ENCODE measurements around the gene KCNJ12. TPM values are rescaled to one million over a fixed set of nuclear protein-coding genes. Genes with fewer than 3 reads are reported as not detected.
"Not testable (repeated sequence)": the region's sequence is repeated elsewhere in the genome, so short reads cannot be mapped to it uniquely, and the experiment has no call there.

The KCNJ12 gene
- total and polyA plus RNA-seq, 2 of the 13 experiments (the other 11 are each of a cell fraction or from before 2014, with no cell fraction given): not detected

DNA sequence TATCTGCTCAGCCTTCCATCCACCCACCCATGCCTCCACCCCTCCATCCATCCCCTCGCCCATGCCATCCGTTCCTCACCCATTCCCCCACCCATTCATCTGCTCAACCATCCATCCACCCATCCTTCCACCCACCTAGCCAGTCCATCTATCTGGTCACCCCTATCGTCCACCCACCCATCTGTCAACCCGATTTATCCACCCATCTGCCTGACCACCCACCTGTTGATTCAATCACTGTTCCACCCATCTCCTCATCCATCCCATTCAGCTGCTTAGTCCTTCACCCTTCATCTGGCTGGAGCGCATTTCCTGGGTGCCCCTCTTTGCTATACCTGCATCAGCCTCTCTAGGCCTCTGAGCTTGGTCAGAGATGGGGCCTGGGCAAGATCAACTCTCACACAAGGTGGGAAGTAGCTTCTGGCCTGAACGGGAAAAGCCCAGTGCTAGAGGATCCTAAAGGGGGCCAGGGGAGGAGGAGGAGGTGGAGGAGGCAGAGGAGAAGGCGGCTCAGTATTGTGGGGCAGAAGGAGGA is 32.7 kb downstream of the KCNJ12 start:
- BruUV-seq (replicated peaks); H3K9ac ChIP-seq (ENCODE audit: insufficient read depth, low read depth, low read length); POLR2A ChIA-PET; H4K20me1 ChIP-seq (ENCODE audit: insufficient read depth, low read length); H3K4me2 ChIP-seq (ENCODE audit: low read depth, low read length); H3K4me1 ChIP-seq (ENCODE audit: insufficient read depth, low read length); H3K4me3 ChIP-seq (replicated peaks in 1 of 3; ENCODE audit: insufficient read depth in 1 of 3, low read depth in 2 of 3, low read length in 3 of 3); in situ Hi-C loops (cut with HindIII; ENCODE audit: extremely low pct_ligation_motif_present, low pct_unique_long_range_greater_than_20kb); FAIRE-seq; H3K79me2 ChIP-seq (ENCODE audit: insufficient read depth, low read length); H2AFZ ChIP-seq (ENCODE audit: low read length); H3K36me3 ChIP-seq (replicated peaks in 1 of 2; ENCODE audit: control insufficient read depth in 1 of 2, insufficient read depth in 2 of 2, low read length in 2 of 2); H3K27ac ChIP-seq (ENCODE audit: extremely low read length, insufficient read depth, low read length); H3K27me3 ChIP-seq (ENCODE audit: control insufficient read depth in 1 of 2, insufficient read depth in 2 of 2, low read length in 2 of 2); CTCF ChIA-PET (ENCODE audit: low intra/inter-chr PET ratio, low total read pairs); DNase-seq (ENCODE audit: low spot score); ATAC-seq; H3K9me3 ChIP-seq (ENCODE audit: low read length); intact Hi-C loops (cut with micrococcal nuclease; ENCODE audit: unreplicated experiment): not testable (repeated sequence)
- WGBS (ENCODE audit: low lambda C conversion rate): 3% methylated on average over 7 of the region's 7 CpGs

DNA sequence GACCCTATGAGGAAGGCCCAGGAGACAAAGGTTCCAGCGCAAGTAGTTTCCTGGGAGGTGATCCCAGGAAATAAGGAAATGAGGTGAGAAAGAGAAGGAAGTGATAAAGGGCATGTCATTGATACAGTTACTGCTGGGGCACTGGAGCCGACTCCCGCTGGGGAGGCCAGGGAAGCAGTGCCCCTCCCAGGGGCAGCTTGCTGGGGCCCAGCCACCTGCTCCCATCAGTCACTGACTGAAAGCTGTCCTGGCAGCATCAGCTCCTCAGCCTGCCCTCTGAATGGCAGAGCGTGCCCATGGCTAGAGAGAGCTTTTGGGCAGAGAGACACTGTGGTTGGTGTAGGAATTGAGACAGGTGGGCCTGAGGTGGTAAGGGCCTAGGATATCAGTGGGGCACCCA is 33.2 kb downstream of the KCNJ12 start:
- 18% methylated on average over 4 of the region's 4 CpGs for whole genome bisulfite sequencing (ENCODE audit: low lambda C conversion rate)
- H3K27me3 ChIP-seq (ENCODE audit: control insufficient read depth in 1 of 2, insufficient read depth in 2 of 2, low read length in 2 of 2); in situ Hi-C loops (cut with HindIII; ENCODE audit: extremely low pct_ligation_motif_present, low pct_unique_long_range_greater_than_20kb); H3K4me1 ChIP-seq (ENCODE audit: insufficient read depth, low read length); H2AFZ ChIP-seq (ENCODE audit: low read length); ATAC-seq; H3K36me3 ChIP-seq (replicated peaks in 1 of 2; ENCODE audit: control insufficient read depth in 1 of 2, insufficient read depth in 2 of 2, low read length in 2 of 2); CTCF ChIA-PET (ENCODE audit: low intra/inter-chr PET ratio, low total read pairs); H3K9me3 ChIP-seq (ENCODE audit: low read length); BruUV-seq (replicated peaks); intact Hi-C loops (cut with micrococcal nuclease; ENCODE audit: unreplicated experiment); POLR2A ChIA-PET; H3K27ac ChIP-seq (ENCODE audit: extremely low read length, insufficient read depth, low read length); H3K4me3 ChIP-seq (replicated peaks in 1 of 3; ENCODE audit: insufficient read depth in 1 of 3, low read depth in 2 of 3, low read length in 3 of 3); H4K20me1 ChIP-seq (ENCODE audit: insufficient read depth, low read length); H3K79me2 ChIP-seq (ENCODE audit: insufficient read depth, low read length); H3K4me2 ChIP-seq (ENCODE audit: low read depth, low read length); FAIRE-seq; H3K9ac ChIP-seq (ENCODE audit: insufficient read depth, low read depth, low read length); DNase-seq (ENCODE audit: low spot score): not testable (repeated sequence)

DNA sequence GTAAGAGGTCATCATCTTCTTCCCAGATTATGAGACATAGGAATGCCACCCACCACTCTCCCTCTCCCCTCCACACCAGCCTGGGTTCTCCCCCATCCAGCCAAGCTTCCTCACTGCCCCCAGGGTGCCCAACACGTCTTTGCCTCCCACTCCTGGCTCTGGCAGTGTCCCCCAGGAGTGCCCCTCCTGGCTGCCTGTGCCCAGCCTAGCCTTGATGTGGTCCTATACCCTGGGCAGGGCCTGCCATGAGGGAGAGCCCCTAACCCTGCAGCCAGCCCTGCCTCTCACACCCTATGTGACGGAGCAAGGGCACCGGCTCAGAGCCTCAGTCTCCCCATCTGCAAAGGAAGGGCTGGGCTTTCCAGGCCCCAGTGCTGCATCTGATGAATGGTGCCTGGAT is 33.8 kb downstream of the KCNJ12 start:
- H3K79me2 ChIP-seq (ENCODE audit: insufficient read depth, low read length); POLR2A ChIA-PET; H3K4me2 ChIP-seq (ENCODE audit: low read depth, low read length); BruUV-seq (replicated peaks); H3K4me1 ChIP-seq (ENCODE audit: insufficient read depth, low read length); CTCF ChIA-PET (ENCODE audit: low intra/inter-chr PET ratio, low total read pairs); intact Hi-C loops (cut with micrococcal nuclease; ENCODE audit: unreplicated experiment); H3K27me3 ChIP-seq (ENCODE audit: control insufficient read depth in 1 of 2, insufficient read depth in 2 of 2, low read length in 2 of 2); H3K27ac ChIP-seq (ENCODE audit: extremely low read length, insufficient read depth, low read length); in situ Hi-C loops (cut with HindIII; ENCODE audit: extremely low pct_ligation_motif_present, low pct_unique_long_range_greater_than_20kb); H2AFZ ChIP-seq (ENCODE audit: low read length); H3K4me3 ChIP-seq (replicated peaks in 1 of 3; ENCODE audit: insufficient read depth in 1 of 3, low read depth in 2 of 3, low read length in 3 of 3); DNase-seq (ENCODE audit: low spot score); ATAC-seq; H3K9me3 ChIP-seq (ENCODE audit: low read length); H3K36me3 ChIP-seq (replicated peaks in 1 of 2; ENCODE audit: control insufficient read depth in 1 of 2, insufficient read depth in 2 of 2, low read length in 2 of 2); H4K20me1 ChIP-seq (ENCODE audit: insufficient read depth, low read length); H3K9ac ChIP-seq (ENCODE audit: insufficient read depth, low read depth, low read length); FAIRE-seq: not testable (repeated sequence)
- WGBS (ENCODE audit: low lambda C conversion rate): 100% methylated on average over 1 of the region's 3 CpGs

DNA sequence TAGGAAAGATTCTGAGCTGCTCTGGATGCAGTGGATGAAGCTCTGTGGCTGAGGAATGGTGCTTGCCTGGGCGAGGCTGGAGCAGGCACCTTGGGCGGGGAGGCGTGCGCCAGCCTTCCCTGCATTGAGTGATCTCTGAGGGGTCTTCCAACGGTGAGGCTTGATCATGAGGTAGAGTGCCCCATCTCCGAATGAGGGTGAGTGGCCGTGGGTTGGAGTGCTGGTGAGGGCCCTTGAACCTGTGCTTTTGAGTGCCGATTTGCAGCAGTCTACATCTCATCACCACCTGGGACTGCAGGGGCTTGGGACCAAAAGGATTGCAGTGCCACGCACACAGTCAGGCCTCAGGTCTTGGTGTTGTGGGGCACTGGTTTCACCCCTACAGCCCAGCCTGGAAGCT is 34.2 kb downstream of the KCNJ12 start:
- H3K27me3 ChIP-seq (ENCODE audit: control insufficient read depth in 1 of 2, insufficient read depth in 2 of 2, low read length in 2 of 2); H3K4me3 ChIP-seq (replicated peaks in 1 of 3; ENCODE audit: insufficient read depth in 1 of 3, low read depth in 2 of 3, low read length in 3 of 3); H2AFZ ChIP-seq (ENCODE audit: low read length); BruUV-seq (replicated peaks); H3K9ac ChIP-seq (ENCODE audit: insufficient read depth, low read depth, low read length); DNase-seq (ENCODE audit: low spot score); intact Hi-C loops (cut with micrococcal nuclease; ENCODE audit: unreplicated experiment); CTCF ChIA-PET (ENCODE audit: low intra/inter-chr PET ratio, low total read pairs); FAIRE-seq; POLR2A ChIA-PET; H3K4me1 ChIP-seq (ENCODE audit: insufficient read depth, low read length); H3K36me3 ChIP-seq (replicated peaks in 1 of 2; ENCODE audit: control insufficient read depth in 1 of 2, insufficient read depth in 2 of 2, low read length in 2 of 2); ATAC-seq; H3K27ac ChIP-seq (ENCODE audit: extremely low read length, insufficient read depth, low read length); H3K79me2 ChIP-seq (ENCODE audit: insufficient read depth, low read length); H3K4me2 ChIP-seq (ENCODE audit: low read depth, low read length); in situ Hi-C loops (cut with HindIII; ENCODE audit: extremely low pct_ligation_motif_present, low pct_unique_long_range_greater_than_20kb); H4K20me1 ChIP-seq (ENCODE audit: insufficient read depth, low read length); H3K9me3 ChIP-seq (ENCODE audit: low read length): not testable (repeated sequence)
- 0% methylated on average over 4 of the region's 9 CpGs for WGBS (ENCODE audit: low lambda C conversion rate)

All from HepG2 (cell line).